ENCODE results near the gene PCMT1.

DNA sequence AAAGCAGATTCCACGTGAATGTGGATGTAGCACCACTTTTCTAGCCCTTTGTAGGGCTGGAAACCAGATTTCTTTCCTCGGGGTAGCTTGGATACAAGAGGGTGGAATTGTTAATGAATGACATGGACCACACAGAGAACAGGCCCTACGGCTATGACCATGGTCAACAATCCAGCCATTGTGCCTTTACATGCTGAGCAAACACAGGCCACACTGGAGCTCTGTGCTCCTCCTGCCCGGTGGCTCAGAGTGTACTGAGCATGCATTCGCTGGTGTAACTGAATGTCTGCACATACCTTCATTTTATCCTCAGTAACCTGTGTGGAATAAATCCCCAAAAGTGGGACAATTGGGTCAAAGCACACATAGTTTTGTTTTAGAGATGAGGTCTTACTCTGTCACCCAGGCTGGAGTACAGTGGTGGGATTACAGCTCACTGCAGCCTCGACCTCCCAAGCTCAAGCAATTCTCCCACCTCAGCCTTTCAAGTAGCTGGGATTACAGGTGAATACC lies 81.8 kb downstream of the PCMT1 start:
- TF ChIP-seq GTF2I (CRISPR knock-in tag; conservative IDR thresholded peaks at IDR 0.05) (no peak), ELF4 (CRISPR knock-in tag; IDR thresholded peaks at IDR 0.05; ENCODE audit: low read depth) (no peak), CREM (CRISPR knock-in tag; IDR thresholded peaks at IDR 0.05) (no peak), ERG (CRISPR knock-in tag; IDR thresholded peaks at IDR 0.05) (no peak), CTCF (IDR thresholded peaks at IDR 0.05) (no peak), ZNF232 (CRISPR knock-in tag; IDR thresholded peaks at IDR 0.05) (no peak), E2F4 (CRISPR knock-in tag; IDR thresholded peaks at IDR 0.05; ENCODE audit: borderline replicate concordance, low read depth) (no peak), NR3C1 (CRISPR knock-in tag; conservative IDR thresholded peaks at IDR 0.05; ENCODE audit: low read depth) (no peak)
- TF ChIP-seq, protein P1, sequence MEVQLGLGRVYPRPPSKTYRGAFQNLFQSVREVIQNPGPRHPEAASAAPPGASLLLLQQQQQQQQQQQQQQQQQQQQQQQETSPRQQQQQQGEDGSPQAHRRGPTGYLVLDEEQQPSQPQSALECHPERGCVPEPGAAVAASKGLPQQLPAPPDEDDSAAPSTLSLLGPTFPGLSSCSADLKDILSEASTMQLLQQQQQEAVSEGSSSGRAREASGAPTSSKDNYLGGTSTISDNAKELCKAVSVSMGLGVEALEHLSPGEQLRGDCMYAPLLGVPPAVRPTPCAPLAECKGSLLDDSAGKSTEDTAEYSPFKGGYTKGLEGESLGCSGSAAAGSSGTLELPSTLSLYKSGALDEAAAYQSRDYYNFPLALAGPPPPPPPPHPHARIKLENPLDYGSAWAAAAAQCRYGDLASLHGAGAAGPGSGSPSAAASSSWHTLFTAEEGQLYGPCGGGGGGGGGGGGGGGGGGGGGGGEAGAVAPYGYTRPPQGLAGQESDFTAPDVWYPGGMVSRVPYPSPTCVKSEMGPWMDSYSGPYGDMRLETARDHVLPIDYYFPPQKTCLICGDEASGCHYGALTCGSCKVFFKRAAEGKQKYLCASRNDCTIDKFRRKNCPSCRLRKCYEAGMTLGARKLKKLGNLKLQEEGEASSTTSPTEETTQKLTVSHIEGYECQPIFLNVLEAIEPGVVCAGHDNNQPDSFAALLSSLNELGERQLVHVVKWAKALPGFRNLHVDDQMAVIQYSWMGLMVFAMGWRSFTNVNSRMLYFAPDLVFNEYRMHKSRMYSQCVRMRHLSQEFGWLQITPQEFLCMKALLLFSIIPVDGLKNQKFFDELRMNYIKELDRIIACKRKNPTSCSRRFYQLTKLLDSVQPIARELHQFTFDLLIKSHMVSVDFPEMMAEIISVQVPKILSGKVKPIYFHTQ (CRISPR knock-in tag; IDR thresholded peaks at IDR 0.05), result no peak
- TF ChIP-seq, protein P2, sequence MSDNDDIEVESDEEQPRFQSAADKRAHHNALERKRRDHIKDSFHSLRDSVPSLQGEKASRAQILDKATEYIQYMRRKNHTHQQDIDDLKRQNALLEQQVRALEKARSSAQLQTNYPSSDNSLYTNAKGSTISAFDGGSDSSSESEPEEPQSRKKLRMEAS (CRISPR knock-in tag; IDR thresholded peaks at IDR 0.05), result no peak

All from WTC11 (cell line).